Skin epidermis (tissue), 12 donors: ENCODE measurements around the gene PPEF1.

Source experiments
- H3K27ac ChIP-seq, 21 experiments: fragments of 200-600 bp; sonication (generic) in 11 of 21; one replicate each; pipeline ENCODE4 v1.5.0; 2020; ENCODE audit warnings: mild to moderate bottlenecking in 3 of 21, inconsistent platforms in 2 of 21, moderate library complexity in 2 of 21
- H3K4me3 ChIP-seq, 7 experiments: fragments of 200-600 bp; sonication (generic) in 2 of 7; one replicate each; pipeline ENCODE4 v1.5.0; 2020; ENCODE audit warnings: inconsistent platforms in 2 of 7, mild to moderate bottlenecking in 2 of 7, moderate library complexity in 1 of 7

PPEF1 gene, protein sequence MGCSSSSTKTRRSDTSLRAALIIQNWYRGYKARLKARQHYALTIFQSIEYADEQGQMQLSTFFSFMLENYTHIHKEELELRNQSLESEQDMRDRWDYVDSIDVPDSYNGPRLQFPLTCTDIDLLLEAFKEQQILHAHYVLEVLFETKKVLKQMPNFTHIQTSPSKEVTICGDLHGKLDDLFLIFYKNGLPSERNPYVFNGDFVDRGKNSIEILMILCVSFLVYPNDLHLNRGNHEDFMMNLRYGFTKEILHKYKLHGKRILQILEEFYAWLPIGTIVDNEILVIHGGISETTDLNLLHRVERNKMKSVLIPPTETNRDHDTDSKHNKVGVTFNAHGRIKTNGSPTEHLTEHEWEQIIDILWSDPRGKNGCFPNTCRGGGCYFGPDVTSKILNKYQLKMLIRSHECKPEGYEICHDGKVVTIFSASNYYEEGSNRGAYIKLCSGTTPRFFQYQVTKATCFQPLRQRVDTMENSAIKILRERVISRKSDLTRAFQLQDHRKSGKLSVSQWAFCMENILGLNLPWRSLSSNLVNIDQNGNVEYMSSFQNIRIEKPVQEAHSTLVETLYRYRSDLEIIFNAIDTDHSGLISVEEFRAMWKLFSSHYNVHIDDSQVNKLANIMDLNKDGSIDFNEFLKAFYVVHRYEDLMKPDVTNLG

GRCh38 chrX:18707426-18708049 is at the start of gene PPEF1:
PPEF1 (plus strand) TSS chrX:18707645; CDS start chrX:18707781, 136 bp downstream.
- H3K4me3 ChIP-seq, result no peak within 1 kb of the TSS
- no peak within 1 kb of the TSS for H3K27ac ChIP-seq

- Histone ChIP-seq H3K27ac (no peak overlapping the region), H3K4me3 (no peak overlapping the region)
These were observed 46.2 kb upstream of the PPEF1 start for GRCh38 chrX:18661273-18661672.

GRCh38 chrX:18664947-18665346 is 42.5 kb upstream of the PPEF1 start:
- Histone ChIP-seq H3K4me3 (no peak overlapping the region), H3K27ac (no peak overlapping the region)

GRCh38 chrX:18666614-18667013 is 40.8 kb upstream of the PPEF1 start:
- Histone ChIP-seq H3K4me3 (no peak overlapping the region), H3K27ac (no peak overlapping the region)

GRCh38 chrX:18668071-18668835 is 39.2 kb upstream of the PPEF1 start:
- no peak overlapping the region for H3K4me3 ChIP-seq
- H3K27ac ChIP-seq, result no peak overlapping the region

- Histone ChIP-seq H3K4me3 (no peak within 1 kb of the TSS), H3K27ac (no peak within 1 kb of the TSS)
These were observed 35.4 kb upstream of the PPEF1 start, which contains the start of gene RS1 for GRCh38 chrX:18672008-18672407. RS1 (minus strand) TSS chrX:18672108; CDS start chrX:18672068, 40 bp downstream.

GRCh38 chrX:18674417-18674787 is 33.0 kb upstream of the PPEF1 start:
- Histone ChIP-seq H3K27ac (peak overlapping the region in 9 of 21 experiments; percentile 38 to 92 (median 81)), H3K4me3 (peak overlapping the region; percentile 53 to 66 (median 61))

- Histone ChIP-seq H3K27ac (peak overlapping the region in 20 of 21 experiments; percentile 75 to 92 (median 86)), H3K4me3 (peak overlapping the region; percentile 53 to 66 (median 61))
These were observed 32.4 kb upstream of the PPEF1 start for GRCh38 chrX:18674788-18675735.

DNA sequence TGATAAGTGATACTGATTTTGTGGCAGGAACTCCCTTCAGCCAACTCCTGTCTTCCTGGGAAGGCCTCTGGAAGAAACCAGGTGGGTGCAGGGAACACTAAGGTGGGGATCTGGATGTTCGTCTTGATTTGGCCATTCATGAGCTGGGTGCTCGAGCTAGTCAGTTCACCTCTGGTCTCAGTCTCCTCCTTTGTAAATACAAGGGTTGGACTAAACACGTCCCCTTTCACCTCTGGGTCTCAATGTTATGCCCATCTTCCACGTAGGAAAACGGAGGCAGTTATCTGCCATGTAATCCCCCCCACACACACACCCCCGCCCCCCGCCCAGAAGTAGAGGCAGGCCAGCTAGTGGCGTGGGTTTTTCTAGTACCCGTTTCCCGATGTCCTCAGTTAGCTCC is 31.4 kb upstream of the PPEF1 start:
- Histone ChIP-seq H3K4me3 (no peak overlapping the region), H3K27ac (no peak overlapping the region)

- no peak overlapping the region for H3K27ac ChIP-seq
- no peak overlapping the region for H3K4me3 ChIP-seq
These were observed 31.0 kb upstream of the PPEF1 start for GRCh38 chrX:18676470-18676869.

DNA sequence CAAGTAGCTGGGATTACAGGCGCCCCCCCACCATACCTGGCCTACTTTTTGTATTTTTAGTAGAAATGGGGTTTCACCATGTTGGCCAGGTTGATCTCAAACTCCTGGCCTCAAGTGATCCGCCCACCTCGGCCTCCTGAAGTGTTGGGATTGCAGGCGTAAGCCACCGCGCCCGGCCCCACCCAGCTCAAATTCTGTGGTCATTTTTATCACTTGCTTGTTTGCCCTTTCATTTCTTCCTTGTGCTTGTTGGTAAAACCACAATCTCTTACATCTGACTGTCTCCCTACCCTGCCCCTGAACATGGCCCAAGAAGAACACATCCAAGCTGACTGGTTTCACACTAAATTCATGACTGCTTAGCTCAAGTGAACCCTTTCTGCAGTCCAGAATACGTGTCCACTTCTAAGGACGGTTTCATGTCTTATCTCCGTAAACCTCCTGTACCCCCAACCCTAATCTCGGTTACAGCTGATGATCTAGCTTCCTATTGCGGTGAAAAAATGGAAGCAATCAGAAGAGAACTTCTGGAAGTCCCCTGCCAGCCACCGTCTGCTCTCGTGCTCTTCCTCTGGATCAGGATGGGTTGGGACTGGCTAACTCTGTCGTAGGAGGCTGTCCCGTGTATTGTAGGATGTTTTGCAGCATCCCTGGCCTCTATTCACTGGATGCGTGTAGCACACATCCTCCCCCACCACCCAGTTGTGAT is 30.1 kb upstream of the PPEF1 start:
- no peak overlapping the region for H3K27ac ChIP-seq
- no peak overlapping the region for H3K4me3 ChIP-seq

DNA sequence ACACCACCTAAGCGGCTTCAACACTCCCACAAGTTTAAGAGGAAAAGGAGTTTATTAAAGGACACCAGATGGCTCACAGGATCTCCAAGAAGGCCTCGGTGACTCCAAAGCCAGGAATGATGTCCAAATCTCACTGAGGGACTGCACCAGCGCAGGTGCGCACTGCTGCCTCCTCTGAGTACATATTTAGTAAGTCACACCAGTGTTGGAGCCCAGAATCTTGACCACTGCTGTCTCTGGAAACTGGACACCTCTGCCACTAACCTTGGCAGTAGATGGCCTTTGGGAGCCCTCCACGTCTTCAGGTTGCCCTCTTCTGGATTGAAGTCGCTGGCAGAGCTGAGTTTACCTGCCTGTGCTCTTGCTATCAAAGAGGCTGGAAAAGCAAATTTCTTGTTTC is 25.4 kb upstream of the PPEF1 start:
- no peak overlapping the region for H3K27ac ChIP-seq
- no peak overlapping the region for H3K4me3 ChIP-seq

DNA sequence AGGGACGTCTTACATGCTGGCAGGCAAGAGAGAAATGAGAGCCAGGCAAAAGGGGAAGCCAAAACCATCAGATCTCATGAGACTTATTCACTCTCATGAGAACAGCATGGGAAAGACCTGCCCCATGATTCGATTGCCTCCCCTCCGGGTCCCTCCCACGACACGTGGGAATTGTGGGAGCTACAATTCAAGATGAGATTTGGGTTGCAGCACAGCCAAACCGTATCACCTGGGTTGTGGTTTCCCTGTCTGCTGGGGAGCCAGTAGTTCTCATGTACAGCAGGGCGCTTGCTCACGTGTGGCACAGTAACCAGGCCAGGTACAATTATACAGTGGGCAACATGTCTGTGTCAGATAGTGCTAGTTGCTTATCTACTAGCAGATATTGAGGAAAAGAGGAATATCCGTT is 24.5 kb upstream of the PPEF1 start:
- Histone ChIP-seq H3K27ac (no peak overlapping the region), H3K4me3 (no peak overlapping the region)

GRCh38 chrX:18687856-18688495 is 19.5 kb upstream of the PPEF1 start:
- no peak overlapping the region for H3K4me3 ChIP-seq
- no peak overlapping the region for H3K27ac ChIP-seq

DNA sequence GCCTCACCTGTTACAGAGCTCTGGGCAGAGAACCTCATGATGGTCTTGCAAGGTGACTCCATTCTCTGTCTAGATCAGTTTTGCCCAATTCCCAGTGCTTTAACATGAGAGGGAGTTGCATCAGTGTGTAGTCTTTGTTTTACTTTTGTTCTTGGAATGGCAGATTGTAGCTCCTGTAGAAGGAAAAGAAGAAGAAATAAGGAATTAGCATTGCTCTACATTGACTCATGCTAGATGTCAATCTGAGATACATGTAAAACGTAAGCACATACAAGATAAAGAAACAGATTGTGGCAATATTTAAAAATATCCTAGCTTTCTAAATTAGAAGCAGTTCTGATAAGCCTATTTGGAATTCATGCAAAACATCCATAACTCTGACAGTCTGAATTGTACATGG is 16.0 kb upstream of the PPEF1 start:
- Histone ChIP-seq H3K4me3 (no peak overlapping the region), H3K27ac (no peak overlapping the region)

DNA sequence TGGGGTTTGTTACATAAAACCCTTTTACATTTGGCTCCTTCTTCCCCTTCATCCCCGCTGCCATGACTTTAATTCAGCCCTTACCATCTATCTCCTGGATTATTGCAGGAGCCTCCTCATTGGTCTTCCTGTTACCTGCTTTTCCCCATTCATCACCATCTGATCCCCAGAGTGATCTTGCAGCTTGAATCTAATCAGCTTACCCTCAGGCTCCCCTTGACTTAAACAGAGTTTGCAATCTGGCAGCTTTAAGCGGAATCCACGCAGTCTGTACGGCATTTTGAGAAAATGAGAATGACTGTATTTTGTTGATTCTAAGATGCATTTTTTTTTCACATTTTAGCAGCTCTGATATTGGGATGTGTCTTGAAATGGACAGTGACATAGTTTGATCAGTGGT is 14.9 kb upstream of the PPEF1 start:
- H3K27ac ChIP-seq, result no peak overlapping the region

DNA sequence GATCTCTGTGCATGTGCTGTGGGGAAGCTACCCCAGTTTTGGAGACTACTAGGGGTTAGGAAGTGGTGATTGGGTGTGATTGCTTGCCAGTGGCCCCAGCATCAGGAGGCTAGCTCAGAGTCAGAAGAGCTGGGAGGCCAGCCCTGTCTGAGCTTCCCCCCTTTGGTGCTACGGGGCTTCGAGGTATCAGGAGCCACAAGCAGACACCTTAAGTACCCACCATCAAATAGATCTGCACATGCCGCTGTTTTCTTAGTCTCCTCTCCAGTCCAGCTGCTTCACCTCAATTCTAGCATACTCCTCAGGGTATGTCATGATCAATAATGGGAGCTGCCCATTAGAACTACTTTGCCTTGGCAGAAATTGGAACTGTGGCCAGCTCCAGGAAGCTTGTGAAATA is 10.8 kb upstream of the PPEF1 start:
- no peak overlapping the region for H3K4me3 ChIP-seq
- H3K27ac ChIP-seq, result no peak overlapping the region

More for the DNA sequence above, 14.9 kb upstream of the PPEF1 start:
- no peak overlapping the region for H3K4me3 ChIP-seq
